SK-N-MC (cell line): ENCODE measurements around the gene CIRBP.
A peak's percentile ranks its signal among the peaks of the same experiment; 100 is the strongest.

ENCODE experiments used
- DNase-seq: peaks from one replicate; pipeline ENCODE4 v3.0.0-alpha.2; 2011; ENCODE audit warnings: low read depth, low spot score
- H3K27ac ChIP-seq: fragments of 200-600 bp; sonication (generic); 2 replicates; pipeline ENCODE4 v1.5.1; 2016; ENCODE audit warnings: mixed run types
- H3K36me3 ChIP-seq: fragments of 200-600 bp; sonication (generic); 2 replicates; pipeline ENCODE4 v1.6.1; 2017; ENCODE audit warnings: antibody characterized with exemption, low read length, mixed read lengths; ENCODE audit not compliant: insufficient read depth
- H3K4me3 ChIP-seq: fragments of 200-600 bp; sonication (generic); 2 replicates; pipeline ENCODE4 v1.5.1; 2016
- H3K9ac ChIP-seq: fragments of 200-600 bp; sonication (generic); 2 replicates; pipeline ENCODE4 v1.8.0; 2017; ENCODE audit warnings: mixed run types, mixed read lengths; ENCODE audit not compliant: insufficient read length
- H3K9me3 ChIP-seq: fragments of 200-600 bp; sonication (generic); 2 replicates; pipeline ENCODE4 v1.6.1; 2017; ENCODE audit warnings: low read depth, mild to moderate bottlenecking, antibody characterized with exemption, low read length, moderate library complexity, mixed read lengths
- EZH2 ChIP-seq: fragments of 200-600 bp; sonication (generic); IDR thresholded peaks from one replicate; pipeline ENCODE4 v1.6.1; 2017; ENCODE audit warnings: antibody characterized with exemption
- FOXP2 ChIP-seq: optimal IDR thresholded peaks from 2 replicates; pipeline ENCODE3; 2011; ENCODE audit warnings: mild to moderate bottlenecking, moderate library complexity; ENCODE audit not compliant: insufficient read depth; ENCODE audit errors: extremely low read length, control extremely low read depth
- POLR2AphosphoS5 ChIP-seq: IDR thresholded peaks from 2 replicates; pipeline ENCODE4 v1.6.1; 2012; ENCODE audit warnings: mild to moderate bottlenecking, low read depth, low read length, borderline replicate concordance

Gene CIRBP

GRCh38 chr19:1234051-1234954, 34.8 kb upstream of the CIRBP start:
- Histone ChIP-seq H3K27ac (no peak overlapping the region), H3K9me3 (no peaks in the 10 kb centered on the region), H3K36me3 (no peaks in the 10 kb centered on the region; the same call in 1 of the 2 replicates), H3K4me3 (no peak overlapping the region), H3K9ac (no peak overlapping the region)
- TF ChIP-seq EZH2, result no peak
- TF ChIP-seq FOXP2, result no peak
- no peak for TF ChIP-seq POLR2AphosphoS5
- no peak for DNase-seq

- Histone ChIP-seq H3K9me3 (no peaks in the 10 kb centered on the region), H3K27ac (no peak overlapping the region), H3K9ac (no peak overlapping the region), H3K4me3 (no peak overlapping the region), H3K36me3 (no peaks in the 10 kb centered on the region; the same call in 1 of the 2 replicates)
- no peak for DNase-seq
- TF ChIP-seq EZH2 (no peak), POLR2AphosphoS5 (no peak), FOXP2 (no peak)
Observed at GRCh38 chr19:1234955-1235380, 34.2 kb upstream of the CIRBP start.

GRCh38 chr19:1235625-1236538, 33.2 kb upstream of the CIRBP start:
- DNase-seq, result no peak
- Histone ChIP-seq H3K36me3 (no peaks in the 10 kb centered on the region; the same call in 1 of the 2 replicates), H3K9me3 (no peaks in the 10 kb centered on the region), H3K27ac (no peak overlapping the region), H3K9ac (no peak overlapping the region), H3K4me3 (peak overlapping the region; percentile 62)
- TF ChIP-seq EZH2 (no peak), FOXP2 (no peak), POLR2AphosphoS5 (no peak)

GRCh38 chr19:1236576-1236975, 32.6 kb upstream of the CIRBP start:
- TF ChIP-seq FOXP2, result no peak
- no peak for TF ChIP-seq POLR2AphosphoS5
- no peak for TF ChIP-seq EZH2
- DNase-seq, result no peak
- Histone ChIP-seq H3K36me3 (no peaks in the 10 kb centered on the region; the same call in 1 of the 2 replicates), H3K9me3 (no peaks in the 10 kb centered on the region), H3K4me3 (peak overlapping the region; percentile 82), H3K9ac (no peak overlapping the region), H3K27ac (no peak overlapping the region)

GRCh38 chr19:1237027-1237659, 32.0 kb upstream of the CIRBP start:
- Histone ChIP-seq H3K9ac (peak overlapping the region; percentile 60), H3K36me3 (no peaks in the 10 kb centered on the region; the same call in 1 of the 2 replicates), H3K27ac (no peak overlapping the region), H3K9me3 (no peaks in the 10 kb centered on the region), H3K4me3 (peak overlapping the region; percentile 82)
- no peak for TF ChIP-seq EZH2
- TF ChIP-seq FOXP2, result no peak
- no peak for TF ChIP-seq POLR2AphosphoS5
- no peak for DNase-seq

GRCh38 chr19:1237754-1238368, 31.3 kb upstream of the CIRBP start, which contains the start of gene CBARP:
CBARP (minus strand) TSS chr19:1238005; CDS start chr19:1236100, 1,905 bp downstream.
- Histone ChIP-seq H3K9ac (peak within 1 kb of the TSS; percentile 60), H3K4me3 (peak within 1 kb of the TSS; percentile 82), H3K27ac (peak within 1 kb of the TSS; percentile 11; the same call in 1 of the 2 replicates), H3K9me3 (no peaks in the 10 kb centered on the region), H3K36me3 (no peaks in the 10 kb centered on the region; the same call in 1 of the 2 replicates)
- TF ChIP-seq POLR2AphosphoS5, result no peak
- no peak for TF ChIP-seq FOXP2
- no peak for TF ChIP-seq EZH2
- no peak for DNase-seq

- Histone ChIP-seq H3K9ac (no peak overlapping the region), H3K4me3 (peak overlapping the region; percentile 69), H3K27ac (peak overlapping the region; percentile 11; the same call in 1 of the 2 replicates), H3K36me3 (no peaks in the 10 kb centered on the region; the same call in 1 of the 2 replicates), H3K9me3 (no peaks in the 10 kb centered on the region)
- no peak for DNase-seq
- no peak for TF ChIP-seq POLR2AphosphoS5
- TF ChIP-seq FOXP2, result no peak
- TF ChIP-seq EZH2, result no peak
Observed at GRCh38 chr19:1238369-1239303, 30.5 kb upstream of the CIRBP start.
